HG02943 (cell line): ENCODE results near the gene CLEC16A.

Experiments used
- ATAC-seq: cut with Tn5 transposase; IDR thresholded peaks from one replicate; pipeline ENCODE4 v1.9.1; 2021; ENCODE audit warnings: mild to moderate bottlenecking, low read depth, moderate library complexity; ENCODE audit not compliant: unreplicated experiment

CLEC16A gene

DNA sequence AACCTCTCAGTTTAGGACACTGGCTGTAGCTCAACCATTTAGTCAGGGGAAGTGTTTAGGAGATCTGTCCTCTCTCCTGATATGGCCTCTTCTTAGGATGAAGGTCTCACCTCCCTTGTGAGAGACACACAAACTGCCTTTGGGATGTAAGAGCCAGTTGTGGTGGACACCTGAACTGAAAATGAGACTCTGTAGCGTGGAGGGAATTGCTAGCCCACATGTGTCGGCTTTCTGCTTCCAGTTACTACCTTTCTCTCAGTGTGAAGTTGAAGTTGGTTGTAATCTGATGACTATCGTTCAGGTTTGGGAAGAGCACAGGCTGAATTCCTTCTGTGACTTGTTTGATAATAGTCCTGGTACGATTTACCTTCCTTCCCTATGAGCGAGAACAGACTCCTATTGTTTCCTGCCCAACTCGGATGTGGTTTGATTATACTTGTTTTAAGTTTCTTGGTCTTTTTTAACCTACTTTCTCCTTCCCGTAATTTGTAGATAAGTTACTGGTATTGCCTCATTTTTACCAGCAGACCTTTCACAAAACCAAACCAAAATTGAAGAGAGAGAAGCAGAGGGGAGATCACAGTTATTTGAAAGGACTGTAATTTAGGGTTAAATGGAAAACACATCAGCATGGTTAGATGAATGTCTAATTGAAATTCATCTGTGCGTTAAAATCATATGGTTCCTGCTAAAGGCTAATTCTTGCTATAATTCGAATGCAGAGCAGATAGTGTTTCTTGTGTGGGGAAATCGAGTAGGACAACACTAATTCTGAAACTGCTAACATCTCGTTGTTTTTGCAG lies 43.2 kb downstream of the CLEC16A start:
- ATAC-seq = no peak

GRCh38 chr16:10988164-10988803 lies 43.9 kb downstream of the CLEC16A start:
- ATAC-seq = no peak

DNA sequence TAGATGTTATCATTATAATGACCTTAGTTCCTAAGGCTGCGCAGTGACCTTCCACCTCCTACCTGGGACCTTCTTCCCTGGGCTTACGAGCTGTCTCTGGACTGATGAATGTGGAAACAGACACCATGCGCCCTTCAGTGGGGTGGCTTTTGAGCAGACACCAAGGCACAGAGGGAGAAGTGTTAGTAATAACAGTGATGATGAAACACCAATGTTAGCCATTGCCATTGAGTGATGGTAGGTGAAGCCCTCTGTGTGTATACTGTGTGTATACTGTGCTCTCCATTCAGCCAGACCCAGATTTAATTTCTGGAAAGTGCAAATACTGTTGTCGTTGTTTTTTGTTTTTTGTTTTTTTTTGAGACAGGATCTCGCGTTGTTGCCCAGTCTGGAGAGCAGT lies 44.5 kb downstream of the CLEC16A start:
- no peak for ATAC-seq

DNA sequence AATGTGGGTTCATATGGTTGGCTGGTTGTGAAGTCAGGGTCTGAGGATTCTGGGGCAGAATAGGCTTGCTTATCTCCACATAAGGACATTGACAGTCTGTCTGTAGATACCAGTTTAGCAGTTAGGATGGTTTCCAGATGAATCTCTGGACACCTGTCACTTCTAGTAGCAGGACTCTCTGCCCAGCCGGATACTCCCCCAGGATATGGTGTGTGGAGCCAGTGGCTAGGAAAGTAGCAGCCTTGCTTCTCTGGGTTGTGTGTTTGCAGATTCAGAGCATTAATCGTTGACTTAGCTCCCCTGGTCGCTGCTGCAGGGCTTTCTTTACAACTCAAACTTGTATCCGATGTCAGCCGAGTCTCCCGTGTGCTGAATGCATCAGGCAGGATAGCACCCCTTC lies 45.2 kb downstream of the CLEC16A start:
- no peak for ATAC-seq

DNA sequence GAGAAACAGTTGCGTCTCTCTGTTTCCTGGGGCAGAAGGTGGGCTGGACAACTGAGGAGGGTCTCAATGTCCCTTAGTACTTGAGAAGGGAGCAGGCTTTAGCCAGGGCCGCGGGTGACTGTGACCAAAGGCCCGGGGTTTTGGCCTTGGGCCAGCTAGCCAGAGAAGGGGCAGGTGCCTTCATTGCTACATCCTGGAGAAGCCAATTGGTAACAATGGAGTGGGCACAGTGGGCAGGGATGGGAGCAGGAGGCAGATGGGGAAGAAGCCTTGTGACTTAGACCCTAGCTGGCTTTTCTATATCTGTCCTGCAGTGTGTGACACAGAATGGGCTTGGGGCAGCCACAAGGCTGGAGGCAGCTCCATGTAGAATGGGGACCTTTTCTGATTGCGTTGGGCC lies 46.0 kb downstream of the CLEC16A start:
- ATAC-seq = no peak

DNA sequence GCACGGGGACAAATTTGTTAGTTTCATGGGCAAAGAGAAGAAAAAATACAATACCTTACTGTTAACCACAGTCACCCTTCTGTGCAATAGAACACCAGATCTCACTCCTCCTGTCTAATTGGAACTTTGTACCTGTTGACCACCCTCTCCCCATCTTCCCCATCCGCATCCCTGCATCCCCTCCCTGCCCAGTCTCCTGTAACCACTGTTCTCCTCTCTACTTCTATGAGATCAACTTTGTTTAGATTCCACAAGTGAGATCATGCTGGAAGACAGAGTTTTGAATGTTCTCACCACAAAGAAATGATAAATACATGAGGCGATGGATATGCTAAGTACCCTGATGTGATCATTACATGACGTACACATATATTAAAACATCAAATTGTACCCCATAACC lies 47.7 kb downstream of the CLEC16A start:
- no peak for ATAC-seq

DNA sequence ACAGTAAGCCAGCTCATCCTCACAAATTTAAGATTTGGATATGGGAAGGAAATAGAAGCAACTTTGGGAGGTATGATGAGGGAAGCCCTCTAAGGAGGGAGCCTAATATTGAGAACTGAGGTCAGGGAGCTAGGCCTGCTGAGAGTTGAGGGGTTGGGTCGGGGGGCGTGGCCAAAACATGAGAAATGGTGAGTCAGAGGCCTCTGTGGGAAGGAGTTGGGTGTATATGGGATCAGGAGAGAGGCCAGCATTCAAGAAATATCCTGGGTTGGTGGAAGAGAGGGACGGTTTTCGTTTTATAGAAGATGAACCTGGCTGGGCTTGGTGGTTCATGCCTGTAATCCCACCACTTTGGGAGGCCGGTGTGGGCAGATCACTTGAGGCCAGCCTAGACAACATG lies 48.4 kb downstream of the CLEC16A start:
- no peak for ATAC-seq

DNA sequence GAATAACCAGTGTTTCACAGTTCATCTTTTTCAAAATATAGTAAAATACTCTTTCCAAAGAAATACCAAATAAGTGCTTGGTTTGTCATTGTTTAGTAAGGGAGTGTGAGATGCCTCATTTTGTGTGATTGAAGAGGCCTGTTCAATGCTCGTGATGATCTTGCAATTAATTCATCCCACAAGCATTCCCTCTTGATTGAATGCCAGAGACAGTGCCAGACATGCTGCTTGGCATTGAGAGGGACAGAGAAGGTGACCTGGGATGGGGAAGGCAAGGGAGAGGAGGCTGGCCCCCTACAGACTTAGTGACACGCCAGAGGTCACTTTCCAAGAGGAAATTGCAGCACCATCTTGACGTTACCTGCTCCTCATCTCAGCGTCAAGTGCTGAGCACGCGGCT lies 49.3 kb downstream of the CLEC16A start:
- ATAC-seq = no peak

DNA sequence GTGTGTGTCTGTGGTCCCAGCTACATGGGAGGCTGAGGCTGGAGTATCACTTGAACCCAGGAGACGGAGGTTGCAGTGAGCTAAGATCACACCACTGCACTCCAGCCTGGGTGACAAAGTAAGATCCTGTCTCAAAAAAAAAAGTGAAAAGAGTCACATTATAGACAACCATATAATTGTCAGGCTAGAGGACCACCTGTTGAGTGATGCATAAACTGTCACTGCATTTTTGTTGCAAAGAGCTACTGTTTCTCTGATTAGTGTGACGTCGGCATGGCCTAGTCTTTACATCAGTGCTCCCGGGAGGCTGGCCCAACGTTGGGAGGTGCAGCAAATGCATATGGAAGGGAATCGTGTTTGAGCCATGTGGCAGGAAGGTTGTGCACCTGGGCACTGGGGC lies 50.2 kb downstream of the CLEC16A start:
- ATAC-seq = no peak

GRCh38 chr16:10995565-10995964 lies 51.2 kb downstream of the CLEC16A start:
- no peak for ATAC-seq

- no peak for ATAC-seq
These were observed 53.1 kb downstream of the CLEC16A start for GRCh38 chr16:10997485-10997884.

DNA sequence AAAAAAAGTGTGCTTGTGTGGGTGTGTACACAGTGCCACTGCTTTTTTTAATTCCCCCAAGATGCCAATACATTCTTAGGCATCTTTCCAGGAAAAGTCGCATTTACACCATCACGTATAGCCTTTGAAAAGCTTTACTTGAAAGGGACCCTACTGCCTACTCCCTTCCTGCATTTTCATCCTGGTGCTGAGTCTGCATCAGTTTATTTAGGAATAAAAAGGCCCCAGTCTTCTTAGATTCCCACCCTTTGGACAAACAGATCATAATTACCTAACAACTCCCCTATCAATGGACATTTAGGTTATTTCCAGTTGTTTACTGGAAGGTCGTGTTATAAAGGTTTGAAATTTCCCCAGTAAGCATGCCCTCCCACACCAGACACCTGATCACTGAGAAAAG lies 54.9 kb downstream of the CLEC16A start:
- no peak for ATAC-seq

GRCh38 chr16:11001611-11002010 lies 57.2 kb downstream of the CLEC16A start:
- ATAC-seq = no peak

GRCh38 chr16:11003141-11003540 lies 58.8 kb downstream of the CLEC16A start:
- ATAC-seq = no peak

GRCh38 chr16:11004351-11004750 lies 60.0 kb downstream of the CLEC16A start:
- no peak for ATAC-seq

GRCh38 chr16:11004973-11005610 lies 60.7 kb downstream of the CLEC16A start:
- no peak for ATAC-seq

DNA sequence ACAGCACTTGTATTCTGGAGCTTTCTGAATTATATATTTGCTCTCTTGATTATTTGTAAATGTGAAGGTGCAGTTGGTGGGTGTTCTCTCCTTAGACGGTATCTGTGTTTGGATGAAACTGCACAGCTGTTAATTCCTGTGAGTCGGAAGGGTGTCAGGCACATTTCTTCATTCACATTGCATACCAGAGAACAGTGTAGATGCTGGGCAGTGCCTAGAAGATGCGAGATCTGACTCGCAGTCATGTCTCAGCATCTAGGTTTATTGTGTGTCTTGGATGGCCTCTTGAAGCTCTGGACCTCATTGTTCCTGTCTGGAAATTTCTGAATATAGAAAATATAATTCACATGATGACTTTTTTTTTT lies 61.2 kb downstream of the CLEC16A start:
- ATAC-seq = no peak

GRCh38 chr16:11006656-11007055 lies 62.3 kb downstream of the CLEC16A start:
- ATAC-seq = no peak

DNA sequence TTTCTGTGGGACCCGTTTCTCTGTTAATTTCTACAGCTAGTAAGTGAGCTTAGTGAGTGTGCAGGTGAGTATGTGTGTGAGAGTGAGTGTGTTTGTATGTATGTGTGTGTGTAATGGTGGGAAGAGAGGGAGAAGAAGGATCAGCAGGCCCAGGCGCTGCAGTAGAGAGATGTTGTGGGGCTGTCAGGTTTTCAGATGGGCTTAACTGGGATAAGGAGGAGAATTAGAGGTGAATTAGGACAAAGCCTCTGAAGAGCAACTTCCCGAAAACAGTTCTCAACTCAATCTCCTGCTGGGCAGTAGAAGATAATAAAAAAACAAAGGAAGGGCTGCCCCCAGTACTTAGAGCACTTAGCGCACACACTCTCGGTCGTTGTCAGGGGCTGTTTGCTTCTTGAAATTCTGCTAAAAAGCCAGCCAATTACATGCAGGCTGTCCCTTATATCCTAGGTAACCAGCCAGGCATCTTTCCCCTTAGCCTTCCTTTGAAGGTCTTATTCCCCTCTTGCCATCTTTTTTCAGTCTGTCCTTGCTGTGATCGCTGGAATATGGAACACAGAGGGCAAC lies 63.4 kb downstream of the CLEC16A start:
- ATAC-seq = no peak

- no peak for ATAC-seq
These were observed 64.8 kb downstream of the CLEC16A start for GRCh38 chr16:11009027-11009755.
